Vagina (tissue), 2 donors: Measurements from ENCODE around the gene PDLIM4.

Source experiments
- POLR2A ChIP-seq, 2 donors: fragments of 450-650 bp; IDR thresholded peaks; one replicate each; pipeline ENCODE4 v1.6.1; 2017; ENCODE audit warnings: antibody characterized with exemption in 2 of 2, mild to moderate bottlenecking in 2 of 2, moderate library complexity in 2 of 2
- POLR2AphosphoS5 ChIP-seq, 2 donors: sonication (generic); formaldehyde crosslinking; IDR thresholded peaks; one replicate each; pipeline ENCODE4 v1.9.0; 2017; ENCODE audit warnings: antibody characterized with exemption in 2 of 2, mild to moderate bottlenecking in 2 of 2, low read depth in 1 of 2; ENCODE audit not compliant: insufficient read depth in 1 of 2
- TF ChIP-seq, protein P1 (sequence below), 3 experiments: fragments of 450-650 bp in 2 of 3; fragments of 200-600 bp in 1 of 3; sonication (generic) in 1 of 3; IDR thresholded peaks; one replicate each; pipeline ENCODE4 v1.5.1; 2017 to 2019; ENCODE audit warnings: antibody characterized with exemption in 3 of 3, mild to moderate bottlenecking in 2 of 3, moderate library complexity in 2 of 3

DNA sequence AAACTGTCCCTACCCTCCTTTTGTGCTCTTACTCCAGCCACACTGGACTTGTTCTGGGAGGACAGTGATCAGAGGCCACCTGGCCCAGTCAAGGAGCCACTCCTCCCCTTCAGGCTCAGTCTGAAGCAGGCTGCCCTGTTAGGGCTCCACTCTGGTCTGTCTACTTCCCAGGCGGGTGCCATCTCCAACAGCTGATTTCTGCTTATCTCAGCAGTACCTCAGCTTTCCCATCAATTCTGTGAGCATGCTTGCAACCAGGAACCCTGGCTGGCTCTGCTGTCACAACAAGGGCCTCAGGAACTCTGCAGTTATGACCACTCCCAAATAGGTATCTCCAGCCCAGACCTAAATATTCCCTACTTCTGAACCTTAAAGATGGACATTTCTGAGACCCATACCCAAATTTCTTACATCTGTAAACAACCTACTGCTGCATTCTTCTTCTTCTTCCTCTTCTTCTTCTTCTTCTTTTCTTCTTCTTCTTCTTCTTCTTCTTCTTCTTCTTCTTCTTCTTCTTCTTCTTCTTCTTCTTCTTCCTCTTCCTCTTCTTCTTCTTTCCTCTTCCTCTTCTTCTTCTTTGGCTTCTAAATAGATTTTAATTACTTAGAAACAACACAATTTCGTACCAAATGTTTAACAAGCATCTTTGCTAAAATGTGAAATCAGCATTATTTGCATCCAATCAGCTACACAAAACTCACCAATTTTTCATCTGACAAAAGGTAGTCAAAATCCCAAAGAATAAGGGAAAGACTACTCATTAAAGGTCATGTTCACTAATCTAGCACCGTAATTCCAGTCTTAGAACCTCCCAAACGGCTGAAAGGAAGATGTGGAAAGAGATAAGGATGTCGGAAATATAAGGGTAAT, 23.1 kb downstream of the PDLIM4 start:
- TF ChIP-seq, protein P1, sequence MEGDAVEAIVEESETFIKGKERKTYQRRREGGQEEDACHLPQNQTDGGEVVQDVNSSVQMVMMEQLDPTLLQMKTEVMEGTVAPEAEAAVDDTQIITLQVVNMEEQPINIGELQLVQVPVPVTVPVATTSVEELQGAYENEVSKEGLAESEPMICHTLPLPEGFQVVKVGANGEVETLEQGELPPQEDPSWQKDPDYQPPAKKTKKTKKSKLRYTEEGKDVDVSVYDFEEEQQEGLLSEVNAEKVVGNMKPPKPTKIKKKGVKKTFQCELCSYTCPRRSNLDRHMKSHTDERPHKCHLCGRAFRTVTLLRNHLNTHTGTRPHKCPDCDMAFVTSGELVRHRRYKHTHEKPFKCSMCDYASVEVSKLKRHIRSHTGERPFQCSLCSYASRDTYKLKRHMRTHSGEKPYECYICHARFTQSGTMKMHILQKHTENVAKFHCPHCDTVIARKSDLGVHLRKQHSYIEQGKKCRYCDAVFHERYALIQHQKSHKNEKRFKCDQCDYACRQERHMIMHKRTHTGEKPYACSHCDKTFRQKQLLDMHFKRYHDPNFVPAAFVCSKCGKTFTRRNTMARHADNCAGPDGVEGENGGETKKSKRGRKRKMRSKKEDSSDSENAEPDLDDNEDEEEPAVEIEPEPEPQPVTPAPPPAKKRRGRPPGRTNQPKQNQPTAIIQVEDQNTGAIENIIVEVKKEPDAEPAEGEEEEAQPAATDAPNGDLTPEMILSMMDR (IDR thresholded peaks at IDR 0.05): no peak
- TF ChIP-seq POLR2A (IDR thresholded peaks at IDR 0.05) (no peak), POLR2AphosphoS5 (IDR thresholded peaks at IDR 0.05; ENCODE audit: insufficient read depth in 1 of 2, low read depth in 1 of 2) (no peak)
